ENCODE measurements around the gene MRPL28. TPM values are rescaled to one million over a fixed set of nuclear protein-coding genes. Genes with fewer than 3 reads are reported as not detected.

MRPL28 gene
- total and polyA plus RNA-seq, 2 donors (not counting 1 experiment from before 2014, with no cell fraction given), result 65.2 to 86.5 TPM

DNA sequence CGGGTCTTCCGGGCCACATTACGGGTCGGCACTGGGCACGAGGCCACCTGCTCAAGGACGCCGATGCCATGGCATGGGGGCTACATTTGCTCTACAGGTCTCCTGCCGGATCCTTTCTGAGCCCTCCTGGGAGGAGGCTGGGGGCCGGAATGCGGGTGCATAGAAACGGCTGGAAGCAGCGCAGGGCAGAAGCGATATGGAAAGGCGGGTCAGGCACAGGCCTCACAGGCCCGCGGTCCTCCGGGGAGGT lies 46.2 kb downstream of the MRPL28 start:
- Histone ChIP-seq H3K4me1 (ENCODE audit: control insufficient read depth, extremely low read depth, insufficient read depth, low read length) (peaks cover 11% of the 10 kb centered on the region), H3K4me3 (replicated peaks in 1 of 4; ENCODE audit: control extremely low read depth in 1 of 4, insufficient read depth in 1 of 4, low read depth in 3 of 4, low read length in 4 of 4) (no peak overlapping the region), H3K27me3 (ENCODE audit: control insufficient read depth, insufficient read depth, low read length) (no peaks in the 10 kb centered on the region), H2AFZ (ENCODE audit: low read length) (no peak overlapping the region), H3K9me3 (ENCODE audit: control insufficient read depth, insufficient read depth, low read depth, low read length) (no peaks in the 10 kb centered on the region), H4K20me1 (ENCODE audit: control insufficient read depth, extremely low read depth, insufficient read depth, low read length) (no peaks in the 10 kb centered on the region), H3K4me2 (ENCODE audit: extremely low read depth, insufficient read depth, low read length) (no peak overlapping the region), H3K36me3 (ENCODE audit: control insufficient read depth, insufficient read depth, low read length) (no peaks in the 10 kb centered on the region), H3K9ac (ENCODE audit: insufficient read depth, low read length) (no peak overlapping the region), H3K79me2 (ENCODE audit: control insufficient read depth, insufficient read depth, low read length) (peaks cover 3% of the 10 kb centered on the region), H3K27ac (ENCODE audit: insufficient read depth, low read length) (no peak overlapping the region)
- TF ChIP-seq, protein P1, sequence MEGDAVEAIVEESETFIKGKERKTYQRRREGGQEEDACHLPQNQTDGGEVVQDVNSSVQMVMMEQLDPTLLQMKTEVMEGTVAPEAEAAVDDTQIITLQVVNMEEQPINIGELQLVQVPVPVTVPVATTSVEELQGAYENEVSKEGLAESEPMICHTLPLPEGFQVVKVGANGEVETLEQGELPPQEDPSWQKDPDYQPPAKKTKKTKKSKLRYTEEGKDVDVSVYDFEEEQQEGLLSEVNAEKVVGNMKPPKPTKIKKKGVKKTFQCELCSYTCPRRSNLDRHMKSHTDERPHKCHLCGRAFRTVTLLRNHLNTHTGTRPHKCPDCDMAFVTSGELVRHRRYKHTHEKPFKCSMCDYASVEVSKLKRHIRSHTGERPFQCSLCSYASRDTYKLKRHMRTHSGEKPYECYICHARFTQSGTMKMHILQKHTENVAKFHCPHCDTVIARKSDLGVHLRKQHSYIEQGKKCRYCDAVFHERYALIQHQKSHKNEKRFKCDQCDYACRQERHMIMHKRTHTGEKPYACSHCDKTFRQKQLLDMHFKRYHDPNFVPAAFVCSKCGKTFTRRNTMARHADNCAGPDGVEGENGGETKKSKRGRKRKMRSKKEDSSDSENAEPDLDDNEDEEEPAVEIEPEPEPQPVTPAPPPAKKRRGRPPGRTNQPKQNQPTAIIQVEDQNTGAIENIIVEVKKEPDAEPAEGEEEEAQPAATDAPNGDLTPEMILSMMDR (conservative IDR thresholded peaks at IDR 0.05 in 1 of 2, IDR thresholded peaks at IDR 0.05 in 1 of 2; ENCODE audit: low read depth in 1 of 2, low read length in 2 of 2), result no peak
- TF ChIP-seq EZH2 (IDR thresholded peaks at IDR 0.05; ENCODE audit: low read length, missing control alignments), result no peak
- no peak for DNase-seq (ENCODE audit: low read depth in 2 of 2)

DNA sequence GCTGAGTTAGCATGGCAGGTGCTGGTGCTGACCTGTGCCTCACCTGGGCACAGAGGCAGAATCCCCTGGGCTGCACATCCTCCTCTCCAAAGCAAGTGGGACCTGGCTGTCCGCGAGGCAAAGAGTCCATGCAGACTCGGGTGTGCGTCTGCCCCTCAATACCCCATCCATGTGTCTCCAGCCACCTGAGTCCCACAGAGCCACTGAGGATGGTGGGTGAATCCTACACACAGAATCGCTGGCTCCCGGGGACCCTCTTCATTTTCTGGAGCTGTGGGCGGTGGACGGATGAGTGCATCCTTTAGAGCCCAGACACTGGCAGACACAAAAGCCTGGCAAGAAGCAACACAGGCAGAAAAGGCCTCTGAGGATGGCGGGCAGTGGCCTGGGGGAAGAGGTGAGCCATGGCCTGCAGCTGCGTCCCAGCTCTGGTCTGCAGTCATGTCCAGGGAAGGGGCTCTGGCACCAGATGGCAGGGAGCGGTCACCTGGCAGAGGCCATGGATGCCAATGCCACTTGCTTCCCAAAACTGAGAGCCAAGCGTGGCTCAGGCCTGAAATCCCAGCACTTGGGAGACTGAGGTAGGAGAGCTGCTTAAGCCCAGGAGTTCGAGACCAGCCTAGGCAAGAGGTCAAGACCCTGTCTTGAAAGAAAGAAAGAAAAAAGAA lies 47.7 kb downstream of the MRPL28 start:
- Histone ChIP-seq H3K79me2 (ENCODE audit: control insufficient read depth, insufficient read depth, low read length) (no peaks in the 10 kb centered on the region), H3K27ac (ENCODE audit: insufficient read depth, low read length) (no peak overlapping the region)
- no peak for DNase-seq (ENCODE audit: low read depth in 2 of 2)

DNA sequence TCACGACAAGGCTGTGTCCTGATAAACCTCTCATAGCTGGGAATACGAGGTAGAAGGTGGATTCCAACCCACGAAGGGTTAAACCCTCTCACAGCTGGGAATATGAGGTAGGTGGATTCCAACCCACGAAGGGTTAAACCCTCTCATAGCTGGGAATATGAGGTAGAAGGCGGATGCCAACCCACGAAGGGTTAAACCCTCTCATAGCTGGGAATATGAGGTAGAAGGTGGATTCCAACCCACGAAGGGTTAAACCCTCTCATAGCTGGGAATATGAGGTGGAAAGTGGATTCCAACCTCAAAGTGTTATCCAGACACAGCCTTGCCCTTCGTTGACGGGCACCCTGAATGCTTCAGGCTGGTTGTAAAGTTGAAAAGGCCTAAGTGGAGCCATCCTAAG lies 48.8 kb downstream of the MRPL28 start:
- Histone ChIP-seq H3K9ac (ENCODE audit: insufficient read depth, low read length) (no peak overlapping the region), H3K4me1 (ENCODE audit: control insufficient read depth, extremely low read depth, insufficient read depth, low read length) (no peaks in the 10 kb centered on the region), H3K27ac (ENCODE audit: insufficient read depth, low read length) (no peak overlapping the region), H2AFZ (ENCODE audit: low read length) (no peak overlapping the region), H3K4me3 (replicated peaks in 1 of 4; ENCODE audit: control extremely low read depth in 1 of 4, insufficient read depth in 1 of 4, low read depth in 3 of 4, low read length in 4 of 4) (no peak overlapping the region), H3K4me2 (ENCODE audit: extremely low read depth, insufficient read depth, low read length) (no peak overlapping the region), H3K79me2 (ENCODE audit: control insufficient read depth, insufficient read depth, low read length) (peaks cover 3% of the 10 kb centered on the region), H3K9me3 (ENCODE audit: control insufficient read depth, insufficient read depth, low read depth, low read length) (no peaks in the 10 kb centered on the region), H4K20me1 (ENCODE audit: control insufficient read depth, extremely low read depth, insufficient read depth, low read length) (no peaks in the 10 kb centered on the region), H3K27me3 (ENCODE audit: control insufficient read depth, insufficient read depth, low read length) (no peaks in the 10 kb centered on the region), H3K36me3 (ENCODE audit: control insufficient read depth, insufficient read depth, low read length) (peaks cover 3% of the 10 kb centered on the region)
- TF ChIP-seq, protein P1 (conservative IDR thresholded peaks at IDR 0.05 in 1 of 2, IDR thresholded peaks at IDR 0.05 in 1 of 2; ENCODE audit: low read depth in 1 of 2, low read length in 2 of 2), result no peak
- no peak for TF ChIP-seq EZH2 (IDR thresholded peaks at IDR 0.05; ENCODE audit: low read length, missing control alignments)
- DNase-seq (ENCODE audit: low read depth in 2 of 2), result no peak

More for the DNA sequence above, 47.7 kb downstream of the MRPL28 start:
- no peaks in the 10 kb centered on the region for H3K9me3 ChIP-seq (ENCODE audit: control insufficient read depth, insufficient read depth, low read depth, low read length)
- H3K27me3 ChIP-seq (ENCODE audit: control insufficient read depth, insufficient read depth, low read length), result no peaks in the 10 kb centered on the region
- H3K36me3 ChIP-seq (ENCODE audit: control insufficient read depth, insufficient read depth, low read length), result peaks cover 3% of the 10 kb centered on the region
- TF ChIP-seq EZH2 (IDR thresholded peaks at IDR 0.05; ENCODE audit: low read length, missing control alignments), result no peak
- TF ChIP-seq, protein P1 (conservative IDR thresholded peaks at IDR 0.05 in 1 of 2, IDR thresholded peaks at IDR 0.05 in 1 of 2; ENCODE audit: low read depth in 1 of 2, low read length in 2 of 2), result no peak
- peaks cover 6% of the 10 kb centered on the region for H3K4me1 ChIP-seq (ENCODE audit: control insufficient read depth, extremely low read depth, insufficient read depth, low read length)
- H2AFZ ChIP-seq (ENCODE audit: low read length), result no peak overlapping the region
- no peak overlapping the region for H3K9ac ChIP-seq (ENCODE audit: insufficient read depth, low read length)
- no peaks in the 10 kb centered on the region for H4K20me1 ChIP-seq (ENCODE audit: control insufficient read depth, extremely low read depth, insufficient read depth, low read length)
- no peak overlapping the region for H3K4me3 ChIP-seq (replicated peaks in 1 of 4; ENCODE audit: control extremely low read depth in 1 of 4, insufficient read depth in 1 of 4, low read depth in 3 of 4, low read length in 4 of 4)
- H3K4me2 ChIP-seq (ENCODE audit: extremely low read depth, insufficient read depth, low read length), result no peak overlapping the region

Measured in fibroblast of lung (primary cell).